Colonic mucosa (tissue), 4 donors: Measurements from ENCODE around the gene MAN2B1. TPM values are rescaled to one million over a fixed set of nuclear protein-coding genes. Genes with fewer than 3 reads are reported as not detected.
"Not testable (repeated sequence)": the region's sequence is repeated elsewhere in the genome, so short reads cannot be mapped to it uniquely, and the experiment has no call there.

Source experiments
- DNase-seq: peaks from one replicate; pipeline ENCODE4 v3.0.0-alpha.2; 2020
- H3K27ac ChIP-seq: fragments of 200-600 bp; one replicate; pipeline ENCODE4 v1.8.0; 2021
- H3K27me3 ChIP-seq: fragments of 200-600 bp; one replicate; pipeline ENCODE4 v1.8.0; 2021
- H3K36me3 ChIP-seq: fragments of 200-600 bp; one replicate; pipeline ENCODE4 v1.8.0; 2021
- H3K4me1 ChIP-seq: fragments of 200-600 bp; one replicate; pipeline ENCODE4 v1.8.0; 2021; ENCODE audit warnings: mild to moderate bottlenecking
- H3K4me3 ChIP-seq: fragments of 200-600 bp; one replicate; pipeline ENCODE4 v1.8.0; 2021
- H3K9ac ChIP-seq, 2 donors: one replicate each; pipeline ENCODE4 v1.7.0; 2013; ENCODE audit warnings: control low read depth in 2 of 2, low read depth in 2 of 2, low read length in 2 of 2
- H3K9me3 ChIP-seq: fragments of 200-600 bp; one replicate; pipeline ENCODE4 v1.8.0; 2021
- CTCF ChIP-seq: fragments of 200-600 bp; IDR thresholded peaks from one replicate; pipeline ENCODE4 v1.8.0; 2022; ENCODE audit warnings: antibody characterized with exemption, mild to moderate bottlenecking
- intact Hi-C: fragments of 100-400 bp; cut with DNase I; formaldehyde crosslinking; loops from one replicate; pipeline ENCODE4 v1.14.1; 2022
- total RNA-seq, 2 donors: library from RNA; stranded (reverse); fragmentation: NEBNext Ultra II Directional in 1 of 2; extraction: Animal tissue kit (Norgen Biotek cat#: 25700) in 1 of 2; gene quantifications; one replicate each; pipeline ENCODE4 v1.2.1, GENCODE V29; 2021
- donor health status: healthy.
- donor health status: DM: no; HTN: no; CAD: no.
- donor health status: DM: no; HTN: no; CAD: no.

The MAN2B1 gene
- total RNA-seq, result 10 to 100 TPM; 51.7 to 67.4 TPM

- Histone ChIP-seq H3K4me3 (peak within 1 kb of the TSS; percentile 97), H3K27me3 (no peaks in the 10 kb centered on the region), H3K4me1 (peaks cover 16% of the 10 kb centered on the region), H3K27ac (peak within 1 kb of the TSS; percentile 71), H3K36me3 (no peaks in the 10 kb centered on the region), H3K9ac (peak within 1 kb of the TSS; percentile 90 to 96), H3K9me3 (no peaks in the 10 kb centered on the region)
- intact Hi-C loops, result loop anchor here (5.0 kb wide), 1 partner anchor 104 kb away; no protein-coding TSS in a partner anchor
- TF ChIP-seq CTCF, result no peak
- peak; percentile 81 for DNase-seq
These were observed at the start of gene MAN2B1, which contains the start of gene WDR83 for GRCh38 chr19:12666265-12667048. MAN2B1 (minus strand) TSS chr19:12666742; CDS start chr19:12666701, 41 bp downstream. WDR83 (plus strand) TSS chr19:12666807; CDS start chr19:12669791, 2,984 bp downstream.

GRCh38 chr19:12715929-12716328, 49.4 kb upstream of the MAN2B1 start:
- H3K4me1 ChIP-seq, result no peaks in the 10 kb centered on the region
- no peaks in the 10 kb centered on the region for H3K9me3 ChIP-seq
- no peak for TF ChIP-seq CTCF
- H3K27ac ChIP-seq, result no peak overlapping the region
- H3K27me3 ChIP-seq, result no peaks in the 10 kb centered on the region
- H3K4me3 ChIP-seq, result no peak overlapping the region
- intact Hi-C loops, result no loop called here
- DNase-seq, result no peak
- no peak overlapping the region for H3K9ac ChIP-seq
- H3K36me3 ChIP-seq, result peaks cover 19% of the 10 kb centered on the region

DNA sequence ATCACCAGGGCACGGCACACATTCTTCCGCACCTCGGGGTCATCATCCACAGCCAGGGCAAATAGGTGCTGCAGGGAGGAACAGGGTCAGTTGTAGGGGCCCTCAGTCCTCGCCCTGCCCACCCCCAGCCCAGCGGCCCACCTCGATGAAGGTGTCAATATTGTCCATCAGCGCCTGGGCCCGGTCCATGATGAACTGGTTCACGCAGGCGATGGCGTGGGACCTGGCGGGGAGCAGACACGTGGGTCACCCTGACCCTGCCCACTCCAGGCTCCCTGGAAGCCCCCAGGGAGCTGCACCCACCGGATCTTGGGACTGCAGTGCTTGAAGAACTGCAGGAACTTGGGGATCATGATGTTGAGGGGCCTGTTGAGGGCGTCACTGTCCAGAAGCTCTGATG, 48.6 kb upstream of the MAN2B1 start:
- Histone ChIP-seq H3K9me3 (no peaks in the 10 kb centered on the region), H3K4me3 (no peak overlapping the region), H3K27ac (no peak overlapping the region), H3K27me3 (no peaks in the 10 kb centered on the region), H3K36me3 (peaks cover 25% of the 10 kb centered on the region), H3K9ac (no peak overlapping the region), H3K4me1 (no peaks in the 10 kb centered on the region)
- no peak for DNase-seq
- intact Hi-C loops, result no loop called here
- TF ChIP-seq CTCF, result no peak

- DNase-seq, H3K4me1 ChIP-seq, H3K27me3 ChIP-seq, intact Hi-C loops, H3K4me3 ChIP-seq, H3K27ac ChIP-seq, H3K9me3 ChIP-seq, H3K9ac ChIP-seq: not testable (repeated sequence)
- peaks cover 25% of the 10 kb centered on the region for H3K36me3 ChIP-seq
These were observed 46.8 kb upstream of the MAN2B1 start for GRCh38 chr19:12713304-12713703.

DNA sequence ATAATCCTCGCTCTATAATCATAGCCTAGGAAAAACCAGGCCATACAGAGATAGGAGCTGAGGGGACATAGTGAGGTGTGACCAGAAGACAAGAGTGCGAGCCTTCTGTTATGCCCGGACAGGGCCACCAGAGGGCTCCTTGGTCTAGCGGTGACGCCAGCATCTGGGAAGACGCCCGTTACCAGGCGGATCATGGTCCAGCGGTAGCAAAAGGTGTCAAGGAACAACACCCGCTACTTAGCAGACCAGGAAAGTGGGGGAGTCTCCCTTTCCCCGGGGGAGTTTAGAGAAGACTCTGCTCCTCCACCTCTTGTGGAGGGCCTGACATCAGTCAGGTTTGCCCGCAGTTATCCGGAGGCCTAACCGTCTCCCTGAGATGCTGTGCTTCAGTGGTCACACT, 45.5 kb upstream of the MAN2B1 start:
- H3K9me3 ChIP-seq, intact Hi-C loops, H3K9ac ChIP-seq, H3K27me3 ChIP-seq, H3K4me3 ChIP-seq, H3K27ac ChIP-seq, H3K4me1 ChIP-seq: not testable (repeated sequence)
- peaks cover 26% of the 10 kb centered on the region for H3K36me3 ChIP-seq
- DNase-seq, result peak; percentile 39
- peak; percentile 33 for TF ChIP-seq CTCF

DNA sequence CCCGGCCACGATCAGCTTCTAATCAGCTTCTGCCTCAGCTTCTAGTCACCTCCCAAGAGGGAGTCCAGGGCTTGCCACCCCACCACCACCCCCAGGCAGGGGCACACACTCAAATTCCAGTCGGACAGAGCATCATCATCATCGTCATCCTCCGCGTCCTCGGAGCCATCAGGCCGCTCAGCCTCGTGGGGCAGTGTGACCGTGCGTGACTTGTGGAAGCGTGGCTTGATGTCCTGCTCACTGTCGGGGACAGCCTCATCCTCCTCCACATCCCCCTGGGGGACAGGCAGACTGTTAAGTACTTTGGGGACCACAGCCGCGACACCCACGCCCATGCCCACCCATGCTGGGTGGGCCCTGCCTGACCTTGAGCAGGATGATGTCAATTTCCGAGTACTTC, 44.6 kb upstream of the MAN2B1 start:
- Histone ChIP-seq H3K4me3 (no peak overlapping the region), H3K4me1 (no peaks in the 10 kb centered on the region), H3K27me3 (no peaks in the 10 kb centered on the region), H3K9ac (no peak overlapping the region), H3K9me3 (no peaks in the 10 kb centered on the region), H3K27ac (no peak overlapping the region), H3K36me3 (peaks cover 35% of the 10 kb centered on the region)
- intact Hi-C loops, result no loop called here
- DNase-seq, result no peak
- no peak for TF ChIP-seq CTCF
